NCI-H2196 (cell line): ENCODE results near the gene SEMA3E.
"Not testable (repeated sequence)": the region's sequence is repeated elsewhere in the genome, so short reads cannot be mapped to it uniquely, and the experiment has no call there.

ENCODE experiments used
- DNase-seq: peaks from one replicate; lab custom pipeline; 2025; ENCODE audit not compliant: unreplicated experiment; lab: John Stamatoyannopoulos, UW

Gene SEMA3E

GRCh38 chr7:83494683-83495082, 154.3 kb downstream of the SEMA3E start:
- no peak for DNase-seq

- DNase-seq = no peak
Measured at GRCh38 chr7:83492802-83493201, 156.1 kb downstream of the SEMA3E start.

- no peak for DNase-seq
Measured at GRCh38 chr7:83487801-83488200, 161.1 kb downstream of the SEMA3E start.

- DNase-seq = no peak
Measured at GRCh38 chr7:83486957-83487356, 162.0 kb downstream of the SEMA3E start.

- DNase-seq = no peak
Measured at GRCh38 chr7:83486536-83486935, 162.4 kb downstream of the SEMA3E start.

- no peak for DNase-seq
Measured at GRCh38 chr7:83484826-83485225, 164.1 kb downstream of the SEMA3E start.

GRCh38 chr7:83484266-83484665, 164.7 kb downstream of the SEMA3E start:
- no peak for DNase-seq

GRCh38 chr7:83478616-83479015, 170.3 kb downstream of the SEMA3E start:
- DNase-seq = no peak

GRCh38 chr7:83476511-83477050, 172.4 kb downstream of the SEMA3E start:
- no peak for DNase-seq

GRCh38 chr7:83475420-83475819, 173.5 kb downstream of the SEMA3E start:
- DNase-seq = no peak

- no peak for DNase-seq
Measured at GRCh38 chr7:83472376-83472775, 176.6 kb downstream of the SEMA3E start.

- no peak for DNase-seq
Measured at GRCh38 chr7:83469491-83469890, 179.4 kb downstream of the SEMA3E start.

- DNase-seq = no peak
Measured at GRCh38 chr7:83469076-83469475, 179.9 kb downstream of the SEMA3E start.

GRCh38 chr7:83468251-83468739, 180.6 kb downstream of the SEMA3E start:
- DNase-seq = peak; percentile 18

GRCh38 chr7:83467493-83467892, 181.4 kb downstream of the SEMA3E start:
- DNase-seq = no peak

GRCh38 chr7:83466956-83467355, 182.0 kb downstream of the SEMA3E start:
- no peak for DNase-seq

GRCh38 chr7:83466187-83466923, 182.6 kb downstream of the SEMA3E start:
- DNase-seq = no peak

GRCh38 chr7:83465643-83466042, 183.3 kb downstream of the SEMA3E start:
- DNase-seq = no peak

GRCh38 chr7:83461820-83462219, 187.1 kb downstream of the SEMA3E start:
- DNase-seq = not testable (repeated sequence)

- not testable (repeated sequence) for DNase-seq
Measured at GRCh38 chr7:83459930-83460653, 188.8 kb downstream of the SEMA3E start.

- DNase-seq = not testable (repeated sequence)
Measured at GRCh38 chr7:83459101-83459929, 189.6 kb downstream of the SEMA3E start.
